GM21529 (cell line): Measurements from ENCODE around the gene UNC45B.
"Not testable (repeated sequence)": the region's sequence is repeated elsewhere in the genome, so short reads cannot be mapped to it uniquely, and the experiment has no call there.

ENCODE experiments used
- ATAC-seq: cut with Tn5 transposase; IDR thresholded peaks from one replicate; pipeline ENCODE4 v1.9.1; 2021; ENCODE audit not compliant: unreplicated experiment

UNC45B gene

DNA sequence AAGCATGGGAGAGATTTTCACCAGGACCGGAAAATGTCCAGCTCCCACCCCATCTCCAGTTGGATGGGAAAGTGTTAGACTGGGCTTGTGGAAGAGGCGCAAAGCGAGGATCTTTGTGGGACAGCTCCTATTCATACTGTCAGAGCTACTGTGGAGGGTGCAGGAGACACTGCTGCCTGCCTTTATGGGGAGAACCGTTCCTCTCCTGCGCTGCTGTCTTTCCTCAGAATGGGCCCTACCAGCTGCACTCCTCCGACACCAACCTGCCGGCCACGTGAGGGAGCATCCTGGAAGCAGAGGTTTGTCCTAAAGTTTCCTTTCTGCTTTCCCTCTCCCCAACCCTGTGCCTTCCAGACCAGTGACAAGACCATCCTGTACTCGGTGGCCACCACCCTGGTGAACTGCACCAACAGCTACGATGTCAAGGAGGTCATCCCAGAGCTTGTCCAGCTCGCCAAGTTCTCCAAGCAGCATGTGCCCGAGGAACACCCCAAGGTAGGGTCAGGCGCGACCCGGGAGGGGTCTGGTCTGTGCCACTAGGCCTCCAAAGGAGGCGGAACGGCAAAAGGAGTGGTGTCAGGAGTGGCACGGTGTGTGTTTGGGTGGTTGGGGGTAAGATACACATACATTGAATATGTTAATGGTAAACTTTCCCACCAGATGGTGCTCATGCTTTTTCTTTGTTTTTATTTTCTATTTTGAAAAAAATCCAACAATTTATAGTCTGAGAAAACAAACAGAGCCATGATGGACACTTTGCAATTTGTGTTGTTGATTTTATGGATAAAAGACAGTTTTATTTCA is 23.6 kb downstream of the UNC45B start:
- no peak for ATAC-seq

DNA sequence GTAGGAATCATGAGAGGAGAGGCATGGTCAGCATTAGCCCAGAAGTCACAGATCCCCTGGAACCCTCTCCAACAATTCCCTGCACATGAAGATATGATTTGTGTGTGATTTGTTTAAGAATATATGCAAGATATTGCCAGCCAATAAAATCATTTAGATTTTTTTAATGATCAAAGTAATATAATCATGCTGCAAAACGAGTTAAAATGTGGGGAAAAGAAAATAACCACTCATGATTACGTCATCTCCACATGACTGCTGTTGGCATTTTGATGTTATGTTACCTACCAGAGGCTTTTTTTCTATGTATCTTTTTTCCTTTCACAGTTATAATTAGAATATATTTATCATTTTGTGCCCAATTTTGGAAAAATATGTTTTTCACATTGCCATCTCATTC is 24.2 kb downstream of the UNC45B start:
- no peak for ATAC-seq

DNA sequence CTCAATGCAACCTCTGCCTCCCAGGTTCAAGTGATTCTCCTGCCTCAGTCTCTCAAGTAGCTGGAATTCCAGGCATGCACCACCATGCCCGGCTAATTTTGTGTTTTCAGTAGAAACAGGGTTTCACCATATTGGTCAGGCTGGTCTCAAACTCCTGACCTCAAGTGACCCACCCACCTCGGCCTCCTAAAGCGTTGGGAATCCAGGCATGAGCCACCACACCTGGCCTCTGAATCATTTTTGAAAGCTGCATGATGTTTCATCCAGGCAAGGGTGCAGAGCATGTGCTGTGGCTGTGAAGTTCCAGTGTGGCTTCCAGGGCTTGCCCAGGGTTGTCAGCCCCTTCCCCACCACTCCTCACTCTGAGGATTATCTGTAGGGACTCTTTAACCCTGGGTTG is 24.7 kb downstream of the UNC45B start:
- not testable (repeated sequence) for ATAC-seq

DNA sequence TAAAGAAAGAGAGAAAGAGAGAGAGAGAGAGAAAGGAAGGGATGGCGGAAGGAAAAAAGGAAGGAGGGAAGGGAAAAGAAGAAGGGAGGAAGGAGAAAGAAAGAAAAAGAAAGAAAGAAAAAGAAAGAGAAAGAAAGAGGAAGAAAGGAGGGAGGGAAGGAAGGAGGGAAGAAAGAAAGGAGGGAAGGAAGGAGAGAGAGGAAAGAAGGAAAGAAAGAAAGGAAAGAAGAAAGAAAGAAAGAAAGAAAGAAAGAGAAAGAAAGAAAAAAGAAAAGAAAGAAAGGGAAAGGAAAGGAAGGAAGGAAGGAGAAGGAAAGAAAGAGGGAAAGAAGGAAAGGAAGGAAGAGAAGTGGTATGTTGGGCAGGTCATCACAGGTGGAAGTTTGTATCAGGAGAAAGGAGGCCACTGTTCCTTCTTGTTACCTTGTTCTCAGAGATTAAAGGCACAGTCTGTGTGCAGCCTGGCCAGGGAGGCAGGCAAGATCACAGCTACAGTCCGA is 27.3 kb downstream of the UNC45B start:
- ATAC-seq = no peak

DNA sequence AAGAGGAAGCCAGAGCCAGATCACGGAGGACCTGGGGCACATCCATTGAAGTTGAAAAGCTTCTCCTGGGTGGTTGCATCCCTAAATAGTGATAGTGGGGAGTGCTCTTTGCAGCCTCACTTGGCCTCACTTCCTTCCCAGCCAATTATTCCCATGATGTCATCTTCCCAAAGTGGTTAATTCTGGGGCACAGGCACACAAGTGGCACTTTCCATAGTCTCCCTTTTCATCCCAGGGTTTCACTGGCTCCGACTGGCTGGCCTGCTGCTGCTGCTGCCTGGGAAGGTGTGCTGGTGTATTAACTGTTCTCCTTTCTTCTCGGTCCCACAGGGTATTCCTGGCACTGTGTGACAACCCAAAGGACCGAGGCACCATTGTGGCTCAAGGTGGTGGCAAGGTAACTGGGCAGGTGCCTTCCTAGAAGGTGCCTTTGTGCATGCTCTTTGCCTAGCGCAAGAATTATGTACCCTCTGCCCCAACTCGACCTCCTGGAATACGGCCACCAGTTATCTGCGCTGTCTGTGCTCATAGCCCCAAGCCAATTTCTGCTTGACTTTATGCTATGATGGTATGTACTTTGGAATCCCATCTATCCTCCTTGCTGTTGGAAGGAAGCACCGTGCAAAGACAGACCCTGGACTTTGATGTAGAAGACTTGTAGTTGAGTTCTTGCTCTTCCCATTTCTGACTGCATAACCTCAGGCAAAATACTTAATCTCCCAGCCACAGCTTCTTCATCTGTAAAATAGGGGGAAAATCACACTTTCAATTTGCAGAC is 28.2 kb downstream of the UNC45B start:
- no peak for ATAC-seq

DNA sequence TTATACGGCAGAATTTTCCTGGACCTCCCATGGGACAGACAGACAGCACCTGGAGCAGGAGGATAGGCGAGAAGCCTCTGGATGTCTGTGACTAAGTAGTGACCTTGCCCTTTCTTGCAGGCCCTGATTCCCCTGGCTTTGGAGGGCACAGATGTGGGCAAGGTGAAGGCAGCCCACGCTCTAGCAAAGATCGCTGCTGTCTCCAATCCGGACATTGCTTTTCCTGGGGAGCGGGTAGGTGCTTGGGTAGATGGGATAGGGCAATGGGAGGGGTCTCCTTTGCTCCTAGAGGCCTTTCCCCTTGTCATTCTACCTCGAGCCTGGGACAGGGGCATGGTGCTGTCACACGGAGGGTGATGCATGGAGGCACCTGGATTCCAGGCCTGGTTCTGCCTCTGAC is 29.3 kb downstream of the UNC45B start:
- ATAC-seq = no peak

DNA sequence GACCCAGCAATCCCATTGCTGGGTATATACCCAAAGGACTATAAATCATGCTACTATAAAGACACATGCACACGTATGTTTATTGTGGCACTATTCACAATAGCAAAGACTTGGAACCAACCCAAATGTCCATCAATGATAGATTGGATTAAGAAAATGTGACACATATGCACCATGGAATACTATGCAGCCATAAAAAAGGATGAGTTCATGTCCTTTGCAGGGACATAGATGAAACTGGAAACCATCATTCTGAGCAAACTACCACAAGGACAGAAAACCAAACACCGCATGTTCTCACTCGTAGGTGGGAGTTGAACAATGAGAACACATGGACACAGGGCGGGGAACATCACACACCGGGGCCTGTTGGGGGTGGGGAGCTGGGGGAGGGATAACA is 31.8 kb downstream of the UNC45B start:
- not testable (repeated sequence) for ATAC-seq

DNA sequence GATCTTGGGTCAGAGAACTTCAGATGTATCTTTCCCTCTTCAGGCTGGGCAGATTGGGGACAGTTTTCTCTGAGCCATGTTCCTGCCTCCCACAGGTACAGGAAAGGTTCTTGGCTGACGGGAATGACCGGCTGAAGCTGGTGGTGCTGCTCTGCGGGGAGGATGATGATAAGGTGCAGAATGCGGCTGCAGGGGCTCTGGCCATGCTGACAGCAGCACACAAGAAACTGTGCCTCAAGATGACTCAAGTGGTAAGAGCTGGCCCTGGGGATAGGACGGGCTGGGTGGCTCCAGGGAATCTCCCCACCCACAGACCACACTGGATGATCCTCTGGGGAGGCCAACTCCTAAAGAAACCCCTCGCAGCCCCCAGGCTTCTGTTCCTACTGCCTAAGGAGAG is 35.7 kb downstream of the UNC45B start:
- ATAC-seq = no peak

DNA sequence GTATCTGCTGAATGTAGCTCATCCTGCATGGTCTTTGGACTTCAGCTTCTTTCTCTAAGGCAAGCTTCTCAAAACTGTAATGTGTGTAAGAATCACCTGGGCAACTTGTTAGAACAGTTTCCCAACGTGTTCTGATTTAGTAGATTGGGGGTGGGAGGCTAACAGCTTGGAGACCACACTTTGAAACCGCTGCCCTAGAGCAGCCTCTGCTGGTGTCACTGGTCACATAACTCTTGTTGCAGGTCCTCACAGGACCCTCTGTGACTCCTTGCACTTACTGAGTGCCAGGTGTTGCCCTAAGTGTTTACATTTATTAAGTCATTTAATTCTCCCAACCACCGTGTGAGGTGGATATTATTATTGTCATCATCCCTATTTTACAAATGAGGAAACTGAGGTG is 36.7 kb downstream of the UNC45B start:
- no peak for ATAC-seq

DNA sequence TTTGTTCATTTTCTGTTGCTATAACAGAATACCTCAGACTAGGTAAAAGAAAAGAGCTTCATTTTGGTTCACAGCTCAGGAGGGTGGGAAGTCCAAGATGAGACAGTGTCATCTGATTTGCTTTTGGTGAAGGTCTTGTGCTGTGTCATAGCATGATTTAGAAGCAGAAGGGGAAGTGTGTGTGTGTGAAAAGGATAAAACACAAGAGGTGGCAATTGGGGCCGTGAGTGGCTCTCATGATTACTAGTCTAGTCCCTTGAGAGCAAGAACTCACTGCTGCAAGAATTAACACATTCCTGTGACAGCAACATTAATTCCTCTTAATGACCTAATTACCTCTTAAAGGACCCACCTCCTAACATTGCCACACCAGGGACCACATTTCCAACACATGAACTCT is 38.2 kb downstream of the UNC45B start:
- no peak for ATAC-seq

DNA sequence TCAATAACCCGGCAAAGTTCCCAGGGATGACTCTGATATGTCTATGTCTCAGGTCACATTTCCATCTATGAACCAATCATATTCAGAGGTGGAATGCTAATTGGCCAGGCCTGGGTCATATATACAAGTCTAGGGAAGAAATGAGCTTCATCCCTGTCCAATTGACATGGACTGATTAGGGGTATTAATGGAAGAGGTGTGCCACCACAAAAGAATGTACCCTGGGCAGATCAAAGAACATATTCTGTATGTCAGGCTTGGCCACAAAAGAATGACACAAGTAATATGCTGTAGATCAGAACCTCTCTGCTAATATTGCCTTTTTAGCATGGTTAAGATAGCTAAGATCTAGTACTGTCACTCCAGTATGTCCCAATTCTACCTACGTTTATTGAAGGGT is 39.9 kb downstream of the UNC45B start:
- ATAC-seq = no peak

DNA sequence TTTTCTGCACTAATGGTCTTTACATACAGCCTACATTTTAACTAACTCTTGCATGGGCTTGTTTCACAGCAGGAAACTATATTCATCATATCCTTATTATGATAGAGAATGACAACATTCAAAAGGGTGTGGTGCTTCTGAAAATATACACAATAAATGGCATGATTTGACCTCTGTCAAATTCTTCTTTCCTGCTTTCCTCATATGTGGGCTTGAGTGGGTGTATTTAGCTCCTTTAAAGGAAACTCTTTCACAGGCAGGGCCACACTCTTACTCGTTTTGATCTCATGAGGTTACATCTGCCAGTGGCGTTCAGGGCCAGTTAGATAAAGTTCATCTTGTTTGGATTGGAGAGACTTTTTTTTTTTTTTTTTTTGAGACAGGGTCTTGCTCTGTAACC is 40.5 kb downstream of the UNC45B start:
- no peak for ATAC-seq

DNA sequence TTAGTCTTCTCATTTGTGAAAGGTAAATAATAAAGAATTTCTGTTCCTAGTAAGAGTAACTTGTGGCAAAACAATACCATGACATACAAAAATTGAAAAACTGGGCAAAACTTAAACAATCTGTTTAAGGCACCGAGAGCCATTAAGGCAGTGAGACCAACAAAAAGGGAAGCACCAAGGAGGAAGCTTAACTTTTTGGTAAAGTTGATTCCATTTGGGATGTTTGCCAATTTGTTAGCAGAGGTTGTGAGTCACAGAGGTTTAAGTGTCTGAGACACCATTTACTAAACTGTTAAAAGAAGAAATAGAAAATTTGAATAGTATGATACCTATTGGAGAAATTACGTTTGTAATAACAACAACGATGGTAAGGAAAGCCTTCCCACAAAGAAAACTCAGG is 41.7 kb downstream of the UNC45B start:
- ATAC-seq = no peak

DNA sequence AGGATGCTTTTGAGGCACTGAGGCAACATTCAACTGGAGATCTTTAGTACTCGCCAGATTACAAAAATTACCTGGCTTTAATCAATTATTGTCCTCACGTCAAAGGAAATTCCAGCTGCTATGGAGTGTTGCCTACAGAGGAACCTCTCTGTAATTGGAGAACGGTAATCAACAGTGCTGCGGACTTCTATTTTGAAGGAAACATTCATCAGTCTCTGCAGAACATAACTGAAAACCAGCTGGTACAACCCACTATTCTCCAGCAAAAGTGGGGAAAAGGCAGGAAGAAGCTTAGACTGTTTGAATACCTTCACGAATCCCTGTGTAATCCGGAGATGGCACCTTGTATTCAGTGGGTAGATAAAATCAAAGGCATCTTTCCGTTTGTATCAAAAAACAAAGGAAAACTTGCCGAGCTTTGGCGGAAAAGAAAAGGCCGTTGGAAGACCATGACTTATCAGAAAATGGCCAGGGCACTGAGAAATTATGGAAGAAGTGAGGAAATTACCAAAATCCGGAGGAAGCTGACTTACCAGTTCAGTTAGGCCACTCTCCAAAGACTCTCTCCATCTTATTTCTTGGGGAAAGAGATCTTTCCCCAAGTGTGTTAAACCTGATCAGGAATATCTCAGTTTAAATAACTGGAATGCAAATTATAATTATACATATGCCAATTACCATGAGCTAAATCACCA is 43.5 kb downstream of the UNC45B start:
- no peak for ATAC-seq

DNA sequence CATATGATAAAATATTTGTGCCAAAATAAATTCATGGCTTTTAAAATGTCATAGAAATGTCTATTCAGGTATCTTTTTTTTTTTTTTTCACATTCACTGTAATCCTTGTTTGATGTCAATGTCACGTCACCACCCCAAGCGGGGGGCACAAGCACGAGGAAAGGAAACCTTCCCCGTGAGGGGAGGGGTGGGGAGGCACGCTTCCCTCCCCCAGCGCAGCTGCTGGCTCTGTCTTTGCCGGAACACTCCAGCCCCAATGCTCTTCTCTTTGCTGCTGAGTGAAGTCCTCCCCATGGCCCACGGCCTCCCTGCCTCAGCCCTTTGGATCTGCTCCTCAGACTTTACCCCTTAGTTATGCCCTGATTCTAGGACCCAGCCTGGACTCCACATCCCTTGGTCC is 45.1 kb downstream of the UNC45B start:
- ATAC-seq = no peak

DNA sequence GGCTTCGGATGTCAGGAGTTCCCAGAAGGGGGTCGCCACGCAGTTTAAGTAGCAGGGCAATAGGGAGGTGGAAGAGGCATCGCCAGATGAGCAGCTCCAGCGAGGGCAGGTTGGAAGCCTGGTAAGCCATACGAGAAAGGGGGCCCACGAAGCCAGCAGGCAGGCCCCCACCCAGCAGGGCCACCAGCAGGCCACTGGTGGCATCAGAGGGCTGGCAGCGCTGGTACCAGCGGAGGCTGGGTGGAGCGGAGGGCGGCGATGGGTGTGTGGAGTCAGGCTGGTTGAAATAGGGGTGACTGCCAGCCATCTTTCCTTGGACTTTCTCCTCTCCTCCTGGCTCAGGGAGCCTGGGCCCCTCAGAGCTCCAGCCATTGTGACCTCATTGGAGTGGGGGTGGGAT is 46.4 kb downstream of the UNC45B start, which contains the start of gene SLC35G3:
TSS of gene SLC35G3 (minus strand) at position 393 of the 400 bp plus-strand sequence. CDS start at position 307, 86 bp downstream.
- ATAC-seq = not testable (repeated sequence)

DNA sequence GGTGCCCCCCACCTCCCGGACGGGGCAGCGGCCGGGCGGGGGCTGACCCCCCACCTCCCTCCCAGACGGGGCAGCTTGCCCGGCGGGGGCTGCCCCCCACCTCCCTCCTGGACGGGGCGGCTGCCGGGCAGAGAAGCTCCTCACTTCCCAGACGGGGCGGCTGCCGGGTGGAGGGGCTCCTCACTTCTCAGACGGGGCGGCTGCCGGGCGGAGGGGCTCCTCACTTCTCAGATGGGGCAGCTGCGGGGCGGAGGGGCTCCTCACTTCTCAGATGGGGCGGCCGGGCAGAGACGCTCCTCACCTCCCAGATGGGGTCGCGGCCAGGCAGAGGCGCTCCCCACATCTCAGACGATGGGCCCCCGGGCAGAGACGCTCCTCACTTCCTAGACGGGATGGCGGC is 47.4 kb downstream of the UNC45B start:
- ATAC-seq = not testable (repeated sequence)

DNA sequence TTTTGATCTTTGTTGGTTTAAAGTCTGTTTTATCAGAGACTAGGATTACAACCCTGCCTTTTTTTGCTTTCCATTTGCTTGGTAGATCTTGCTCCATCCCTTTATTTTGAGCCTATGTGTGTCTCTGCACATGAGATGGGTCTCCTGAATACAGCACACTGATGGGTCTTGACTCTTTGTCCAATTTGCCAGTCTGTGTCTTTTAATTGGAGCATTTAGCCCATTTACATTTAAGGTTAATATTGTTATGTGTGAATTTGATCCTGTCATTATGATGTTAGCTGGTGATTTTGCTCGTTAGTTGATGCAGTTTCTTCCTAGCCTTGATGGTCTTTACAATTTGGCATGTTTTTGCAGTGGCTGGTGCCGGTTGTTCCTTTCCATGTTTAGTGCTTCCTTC is 55.0 kb downstream of the UNC45B start:
- not testable (repeated sequence) for ATAC-seq

DNA sequence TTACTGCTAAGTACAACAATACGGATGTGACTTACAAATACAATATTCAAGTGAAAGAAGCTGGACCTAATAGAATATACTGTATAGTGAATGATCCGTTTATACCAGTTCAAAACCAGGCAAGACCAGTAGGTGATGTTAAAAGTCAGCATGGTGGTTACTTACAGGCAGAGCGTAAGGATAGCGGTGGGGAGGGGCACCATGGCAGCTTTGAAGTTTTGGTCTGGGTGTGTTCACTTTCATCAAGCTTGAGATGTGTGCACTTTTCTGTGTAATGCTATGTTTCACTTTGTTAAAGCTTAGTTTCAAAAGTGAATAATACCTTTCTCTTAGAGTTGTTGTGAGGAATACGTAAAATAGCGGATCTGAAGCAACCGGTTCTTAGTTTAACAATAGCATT is 63.1 kb downstream of the UNC45B start:
- no peak for ATAC-seq

DNA sequence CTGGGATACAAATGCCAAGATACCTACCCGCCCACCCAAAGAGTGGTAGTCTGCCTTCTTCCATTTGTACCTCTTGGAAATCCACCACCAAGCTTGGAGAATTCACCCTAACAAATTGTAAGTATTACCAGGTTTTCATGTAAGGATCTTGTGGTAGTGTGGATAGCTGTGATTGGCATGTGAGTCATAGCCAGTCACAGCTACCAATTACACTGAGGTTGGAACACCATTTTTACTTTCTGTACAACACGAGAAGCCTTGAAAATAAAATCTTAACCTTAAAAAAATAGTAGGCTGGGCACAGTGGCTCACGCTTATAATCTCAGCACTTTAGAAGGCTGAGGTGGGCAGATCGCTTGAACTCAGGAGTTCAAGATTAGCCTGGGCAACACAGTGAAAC is 65.1 kb downstream of the UNC45B start:
- ATAC-seq = no peak

DNA sequence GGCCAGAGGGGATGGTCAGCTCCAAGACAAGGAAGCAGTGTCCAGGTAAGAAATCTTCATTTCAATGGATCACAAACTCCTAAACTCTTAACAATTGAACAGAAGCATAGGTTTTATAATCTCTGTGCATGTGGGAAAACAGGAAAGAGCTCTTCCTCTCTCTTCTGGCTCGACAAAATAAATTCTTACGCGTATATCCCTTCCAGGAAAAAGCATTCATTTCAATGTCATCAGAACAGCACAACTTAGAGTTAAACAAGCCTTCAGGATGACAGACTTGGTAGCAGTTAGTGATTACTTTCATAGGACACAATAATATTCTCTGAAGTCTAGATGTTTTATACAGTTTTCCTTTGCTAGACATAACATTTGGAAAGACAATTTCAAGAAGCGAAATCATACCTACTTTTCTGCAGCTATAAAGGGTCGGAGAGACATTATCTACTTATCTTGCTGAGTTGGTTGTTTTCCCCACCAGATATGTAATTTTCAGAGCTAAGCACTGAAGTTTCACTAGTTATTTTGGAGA is 65.9 kb downstream of the UNC45B start:
- no peak for ATAC-seq
